GM21737 (cell line): ENCODE data around the gene GLIS1.
"Not testable (repeated sequence)": the region's sequence is repeated elsewhere in the genome, so short reads cannot be mapped to it uniquely, and the experiment has no call there.

Experiments
- ATAC-seq: cut with Tn5 transposase; IDR thresholded peaks from one replicate; pipeline ENCODE4 v1.9.1; 2021; ENCODE audit warnings: mild to moderate bottlenecking, moderate library complexity; ENCODE audit not compliant: unreplicated experiment

GLIS1 gene

DNA sequence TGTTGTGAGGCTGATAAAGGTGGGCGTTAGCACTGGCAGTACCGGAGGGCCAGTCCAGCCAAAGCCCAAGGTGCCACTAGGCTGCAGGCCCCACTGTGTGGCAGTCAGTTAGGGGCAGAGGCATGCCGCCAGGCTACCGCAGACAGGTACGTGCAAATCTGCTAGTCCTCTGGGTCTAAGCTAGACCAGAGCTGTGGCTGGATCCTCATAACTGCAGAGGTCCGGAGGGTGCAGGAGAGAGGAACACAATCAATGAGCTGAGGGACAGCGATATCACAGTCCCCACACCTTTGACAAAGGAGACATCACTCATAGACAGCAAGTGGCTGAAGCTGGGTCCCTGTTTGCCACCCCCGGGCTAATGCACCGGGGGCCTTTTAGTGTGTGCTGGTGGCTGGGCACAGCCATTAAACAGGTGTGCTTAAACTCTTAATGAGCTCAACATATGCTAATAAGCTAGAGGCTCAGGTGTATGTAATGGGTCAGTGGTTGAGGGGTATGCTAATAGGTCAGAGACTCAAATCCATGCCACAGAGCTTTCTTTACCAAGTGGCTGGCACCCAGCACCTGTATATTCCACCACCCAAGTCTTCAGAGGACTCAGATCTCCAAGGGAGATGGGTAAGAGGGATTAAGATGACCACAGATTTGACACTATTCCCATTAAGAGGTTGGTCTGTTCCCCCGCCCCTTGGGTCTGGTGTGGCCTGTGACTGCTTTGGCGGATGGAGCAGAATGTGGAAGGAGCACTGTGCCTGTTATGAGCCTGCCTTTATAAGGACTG lies 82.0 kb downstream of the GLIS1 start:
- ATAC-seq: no peak

DNA sequence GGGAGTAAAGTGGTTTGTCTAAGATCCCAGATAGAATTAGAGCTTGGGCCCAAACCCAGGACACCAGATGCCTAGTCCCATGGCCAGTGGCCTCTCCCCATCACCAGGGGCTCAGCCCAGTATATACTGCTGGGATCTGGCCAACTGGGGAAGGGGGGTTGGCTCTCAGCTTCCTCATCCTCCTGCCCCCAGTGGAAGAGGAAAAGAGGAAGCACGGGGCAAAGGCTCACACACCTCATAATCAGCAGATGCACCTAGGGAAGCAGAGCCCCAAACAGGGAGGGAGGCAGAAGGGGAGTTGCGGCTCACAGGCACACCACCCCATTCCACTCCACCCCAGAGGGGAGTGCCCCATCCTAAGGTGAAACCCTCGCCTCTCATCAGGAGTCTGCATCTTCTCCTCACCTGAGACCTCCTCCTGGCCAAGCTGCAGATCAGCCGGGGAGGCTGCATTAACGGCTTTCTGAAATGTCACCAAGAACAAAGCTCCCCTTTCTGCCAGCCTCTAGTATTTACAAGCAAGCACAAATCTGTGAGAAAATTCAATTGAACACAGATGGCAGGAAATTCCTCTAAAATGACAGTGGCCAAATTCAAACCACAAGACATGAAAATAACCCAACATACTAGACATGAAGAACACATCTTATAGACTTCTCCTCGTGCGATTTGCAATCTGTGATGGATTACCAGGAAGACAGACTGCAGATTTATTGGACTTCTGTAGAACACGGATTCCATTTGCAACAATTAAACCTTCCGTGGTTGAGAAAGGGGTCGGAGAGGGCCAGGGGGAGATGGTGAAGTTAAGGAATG lies 82.8 kb downstream of the GLIS1 start:
- no peak for ATAC-seq

DNA sequence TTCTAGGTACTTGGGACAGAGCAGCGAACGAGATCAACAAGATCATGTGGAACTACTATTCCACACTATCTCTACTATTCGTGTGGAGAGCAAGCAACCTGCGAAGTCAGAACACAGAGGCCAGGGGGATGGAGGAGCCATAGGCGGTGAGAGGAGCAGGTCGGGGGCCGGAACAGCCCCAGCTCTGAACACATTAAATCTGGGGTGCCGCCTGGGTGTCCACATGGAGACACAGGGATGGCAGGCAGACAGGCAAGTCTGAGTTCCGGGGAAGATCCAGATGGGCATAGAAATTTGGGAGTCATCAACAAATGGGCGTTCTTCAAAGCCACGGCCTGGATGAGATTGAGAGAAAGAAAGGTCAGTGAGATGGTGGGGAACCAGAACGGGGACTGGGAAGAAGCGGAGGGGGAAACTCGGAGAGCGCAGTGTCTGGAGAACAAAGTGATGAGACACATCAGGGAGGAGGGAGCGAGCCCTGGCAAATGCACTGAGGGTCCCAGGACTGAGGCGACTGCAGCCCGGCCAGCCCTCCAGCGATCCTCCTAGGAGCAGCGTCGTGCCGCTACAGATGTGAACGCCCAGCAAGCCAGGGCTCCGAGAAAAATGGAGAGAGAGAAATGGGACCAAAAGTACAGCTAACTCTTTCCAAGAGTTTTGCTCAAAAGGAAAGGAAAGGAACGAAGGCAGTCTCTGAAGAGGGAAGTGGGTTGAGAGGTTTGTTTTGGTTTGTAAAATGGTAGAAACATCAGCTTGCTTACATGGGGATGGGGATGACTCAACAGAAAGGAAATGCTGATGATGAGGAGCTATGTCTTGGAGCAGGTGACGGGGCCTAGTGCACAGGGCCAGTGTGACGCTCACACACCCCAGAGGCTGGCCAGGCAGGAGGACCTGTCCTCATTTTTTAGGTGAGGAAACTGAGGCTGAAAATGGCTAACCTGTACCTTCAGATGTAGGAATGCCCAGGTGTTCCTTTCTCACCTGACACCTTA lies 84.5 kb downstream of the GLIS1 start:
- no peak for ATAC-seq

DNA sequence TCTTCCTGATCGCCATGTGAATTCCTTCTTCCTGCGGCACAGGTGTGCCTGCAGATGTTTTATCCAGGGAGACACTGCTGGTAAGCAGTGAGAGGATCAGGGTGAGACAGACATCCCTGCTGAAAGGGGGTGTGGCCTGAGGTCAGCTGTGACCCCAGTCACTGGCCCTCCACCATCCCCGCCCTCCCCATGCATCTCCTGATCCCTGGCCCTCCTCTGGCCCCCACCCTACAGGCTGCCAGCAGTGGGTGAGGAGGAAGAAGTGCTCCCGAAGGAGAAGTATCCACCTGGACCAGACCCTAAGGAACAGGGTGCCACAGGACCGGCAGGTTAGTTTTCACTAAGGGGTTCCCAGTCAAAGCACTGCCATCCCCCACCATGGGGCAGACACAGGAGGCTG lies 85.3 kb downstream of the GLIS1 start:
- no peak for ATAC-seq

DNA sequence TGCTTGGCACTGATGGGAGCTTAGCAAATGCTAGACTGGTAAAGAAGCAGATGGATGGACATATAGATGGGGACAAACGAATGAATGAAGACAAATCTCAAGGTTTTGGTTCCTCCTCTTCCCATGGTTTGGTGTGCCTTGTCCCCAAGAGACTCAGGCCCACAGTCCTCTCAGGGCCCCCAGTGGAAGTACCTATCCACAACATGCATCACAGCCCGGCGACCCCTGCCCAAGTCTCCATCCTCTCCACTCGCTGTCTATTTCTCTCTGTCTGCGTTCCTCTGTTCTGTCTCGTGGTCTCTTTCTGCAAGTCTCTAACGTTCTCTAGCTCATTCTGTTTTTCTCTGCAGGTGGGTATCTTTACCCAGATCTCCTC lies 85.8 kb downstream of the GLIS1 start:
- ATAC-seq: no peak

DNA sequence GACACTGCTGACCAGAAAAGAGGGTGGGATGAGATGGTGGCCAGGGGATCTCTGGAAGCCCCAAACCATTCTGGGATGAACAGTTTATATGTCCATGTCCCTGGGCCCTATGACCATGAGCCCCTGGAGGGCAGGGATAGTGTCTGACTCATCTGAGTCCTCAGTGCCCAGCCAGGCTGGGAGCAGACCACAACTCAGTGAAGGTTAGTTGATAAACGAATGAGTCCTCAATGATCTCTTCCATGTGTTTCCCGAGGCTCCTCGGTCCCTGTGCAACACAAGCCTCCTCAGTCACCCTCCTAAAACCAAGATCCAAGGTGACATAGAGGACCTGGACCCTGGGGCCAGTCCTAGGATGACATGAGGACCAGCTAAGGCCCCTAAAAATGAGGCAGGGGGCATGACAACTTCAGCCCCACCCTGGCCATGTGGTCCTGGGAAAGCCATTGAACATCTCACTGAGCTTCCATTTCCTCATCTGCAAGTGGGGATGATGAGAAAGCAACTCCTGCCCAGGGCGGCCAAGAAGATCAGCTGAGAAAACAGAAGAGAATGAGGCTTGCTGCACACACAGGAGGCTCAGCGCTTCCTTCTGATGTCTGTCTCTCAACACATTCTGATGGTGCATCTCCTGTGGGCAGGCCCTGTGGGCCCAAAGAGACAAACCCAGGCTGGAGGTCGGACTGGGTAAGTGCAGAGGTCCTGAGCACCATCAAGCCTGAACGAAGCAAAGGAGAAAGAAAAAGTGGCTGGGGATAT lies 86.3 kb downstream of the GLIS1 start:
- ATAC-seq: no peak

DNA sequence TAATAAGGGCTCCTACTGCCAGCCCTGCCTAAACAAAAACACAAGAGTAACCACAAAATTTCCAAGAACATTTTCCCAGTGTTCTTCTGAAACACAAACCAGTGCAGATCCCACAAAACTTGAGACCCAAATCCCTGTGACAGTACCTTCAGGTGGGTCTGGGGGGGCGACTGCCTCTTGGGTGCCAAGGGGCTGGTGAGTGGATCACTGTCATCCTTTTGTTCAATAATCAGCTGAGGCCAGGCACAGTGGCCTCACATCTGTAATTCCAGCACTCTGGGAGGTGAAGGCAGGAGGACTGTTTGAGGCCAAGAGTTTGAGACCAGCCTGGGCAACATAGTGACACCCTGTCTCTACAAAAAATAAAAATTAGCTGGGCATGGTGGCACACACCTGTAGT lies 87.6 kb downstream of the GLIS1 start:
- no peak for ATAC-seq

DNA sequence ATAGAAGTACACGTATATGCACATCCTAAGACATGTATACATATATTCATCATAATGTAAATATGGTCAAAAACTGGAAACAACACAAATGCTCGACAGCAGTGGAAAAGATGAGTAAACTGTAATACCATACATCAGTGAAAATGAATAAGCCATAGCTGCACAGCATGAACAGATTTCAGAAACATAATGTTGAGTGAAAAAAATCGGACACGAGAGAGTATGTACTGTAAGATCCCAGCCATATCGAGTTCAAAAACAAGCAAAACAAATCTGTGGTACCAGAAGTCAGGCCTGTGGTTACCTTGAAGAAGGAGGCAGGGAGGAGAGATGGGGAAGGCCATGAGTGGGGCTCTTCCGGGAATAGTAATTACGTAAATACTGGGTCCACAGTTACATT lies 90.4 kb downstream of the GLIS1 start:
- no peak for ATAC-seq

DNA sequence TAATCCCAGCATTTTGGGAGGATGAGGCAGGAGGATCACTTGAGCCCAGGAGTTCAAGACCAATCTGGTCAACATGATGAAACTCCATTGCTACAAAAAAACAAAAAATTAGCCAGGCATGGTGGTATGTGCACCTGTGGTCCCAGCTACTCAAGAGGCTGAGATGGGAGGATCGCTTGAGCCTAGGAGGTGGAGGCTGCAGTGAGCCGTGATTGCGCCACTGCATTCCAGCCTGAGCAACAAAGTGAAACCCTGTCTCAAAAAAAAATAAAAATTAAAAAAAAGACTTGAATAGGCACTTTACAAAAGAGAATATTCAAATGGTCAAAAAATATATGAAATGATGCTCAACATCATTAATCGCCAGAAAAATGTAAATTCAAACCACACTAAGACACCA lies 91.0 kb downstream of the GLIS1 start:
- not testable (repeated sequence) for ATAC-seq

DNA sequence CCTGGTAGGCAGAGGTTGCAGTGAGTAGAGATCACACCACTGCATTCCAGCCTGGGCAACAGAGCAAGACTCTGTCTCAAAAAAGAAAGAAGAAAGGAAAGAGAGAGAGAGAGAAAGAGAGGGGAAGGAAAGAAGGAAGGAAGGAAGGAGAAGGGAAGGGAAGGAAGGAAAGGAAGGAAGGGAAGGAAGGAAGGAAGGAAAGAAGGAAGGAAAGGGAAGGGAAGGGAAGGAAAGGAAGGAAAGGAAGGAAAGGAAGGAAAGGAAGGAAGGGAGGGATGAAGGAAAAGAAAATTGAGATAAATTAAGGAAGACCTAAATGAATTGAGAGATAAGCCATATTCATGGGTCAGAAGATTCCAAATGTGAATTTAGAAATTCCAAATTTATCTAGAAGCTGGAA lies 92.2 kb downstream of the GLIS1 start:
- no peak for ATAC-seq

DNA sequence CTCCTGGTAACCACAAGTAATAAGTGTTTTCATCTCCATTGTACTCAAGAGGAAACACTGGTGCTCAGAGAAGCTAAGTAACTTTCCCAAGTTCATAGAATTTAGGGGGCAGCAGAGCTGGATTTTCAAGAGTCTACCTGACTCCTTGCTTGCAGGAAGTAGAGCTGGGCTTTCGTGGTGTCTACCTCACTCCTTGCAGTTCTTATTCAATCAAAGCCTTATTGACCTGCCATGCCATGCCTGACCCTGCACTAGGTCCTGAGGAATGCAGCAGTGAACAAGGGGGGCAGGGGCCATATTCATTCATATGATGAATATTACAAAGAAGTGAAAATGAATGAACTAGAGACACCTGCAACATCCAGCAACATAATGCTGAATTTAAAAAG lies 93.3 kb downstream of the GLIS1 start:
- no peak for ATAC-seq

DNA sequence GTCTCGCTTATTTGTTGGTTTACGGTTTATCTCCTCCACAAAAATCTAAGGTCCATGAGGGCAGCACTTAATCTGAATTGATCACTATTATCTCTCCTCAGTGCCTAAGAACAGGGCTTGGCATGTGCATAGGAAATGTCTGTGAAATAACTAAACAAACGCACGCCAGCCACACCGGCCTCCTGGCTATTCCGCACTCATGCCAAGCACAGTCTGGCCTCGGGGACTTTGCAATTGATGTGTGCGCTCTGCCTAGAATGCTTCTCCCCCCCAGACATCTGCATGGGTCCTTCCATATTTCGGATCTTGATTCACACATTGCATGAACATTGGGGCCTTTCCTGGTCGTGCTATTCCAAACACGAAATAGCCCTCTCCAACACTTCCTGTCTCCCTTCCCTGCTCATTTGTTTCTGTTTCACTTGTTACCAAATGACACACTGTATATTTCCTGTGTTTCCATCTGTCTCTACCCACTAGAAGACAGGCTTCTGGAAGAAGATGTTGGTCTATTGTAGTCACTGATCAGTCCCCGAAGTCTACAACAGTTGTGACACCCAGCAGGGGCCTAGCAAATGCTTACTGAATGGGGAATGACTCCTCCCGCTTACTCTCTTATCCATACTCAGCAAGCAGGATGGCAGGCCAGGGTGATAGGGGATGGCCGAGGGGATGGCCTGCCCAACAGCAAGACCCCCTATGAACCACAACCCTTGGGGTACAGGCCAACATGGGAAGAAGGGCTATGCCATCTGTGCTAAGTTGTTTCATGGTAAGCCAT lies 93.9 kb downstream of the GLIS1 start:
- ATAC-seq: no peak

DNA sequence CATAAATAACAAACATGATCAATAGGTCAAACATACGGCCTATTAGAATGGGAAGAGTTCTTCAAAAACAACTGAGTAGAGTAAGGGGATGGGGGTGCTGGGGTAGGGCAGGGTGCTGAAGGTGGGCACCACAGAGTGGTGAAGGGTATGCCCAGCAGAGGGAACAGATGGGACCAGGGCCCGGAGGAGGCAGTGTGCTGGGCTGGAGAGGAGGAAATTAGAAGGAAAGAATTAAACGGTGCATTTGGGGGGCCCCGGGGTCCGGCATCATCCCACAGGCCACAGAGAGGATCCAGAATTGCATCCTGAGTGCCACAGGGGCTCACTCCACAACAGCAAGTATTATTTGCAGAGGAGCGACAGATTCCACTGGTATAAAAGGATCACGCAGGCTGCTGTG lies 94.5 kb downstream of the GLIS1 start:
- ATAC-seq: no peak

DNA sequence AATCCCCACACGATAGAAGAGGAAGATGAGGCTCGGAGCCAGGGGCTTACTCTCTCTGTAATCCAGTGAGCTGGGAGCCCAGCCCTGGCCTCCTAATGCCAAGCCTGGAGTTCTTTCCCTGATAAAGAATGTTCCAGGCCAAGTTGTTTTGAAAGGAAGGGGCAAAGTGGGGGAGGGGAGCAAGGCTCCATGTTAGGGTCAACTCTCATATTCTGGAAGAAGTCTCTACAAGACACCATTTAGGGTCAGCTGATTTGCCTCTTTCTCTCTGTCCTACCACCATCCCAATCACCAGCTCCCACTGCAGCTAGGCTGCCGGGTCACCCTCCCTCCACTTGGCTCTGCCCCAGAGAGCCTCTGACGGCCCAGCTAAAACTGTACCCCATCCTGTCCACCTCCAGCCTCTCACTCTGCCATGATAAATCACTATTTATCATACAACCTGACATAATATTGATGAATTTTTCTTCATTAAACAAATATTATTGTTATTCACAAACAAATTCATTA lies 95.0 kb downstream of the GLIS1 start:
- no peak for ATAC-seq

DNA sequence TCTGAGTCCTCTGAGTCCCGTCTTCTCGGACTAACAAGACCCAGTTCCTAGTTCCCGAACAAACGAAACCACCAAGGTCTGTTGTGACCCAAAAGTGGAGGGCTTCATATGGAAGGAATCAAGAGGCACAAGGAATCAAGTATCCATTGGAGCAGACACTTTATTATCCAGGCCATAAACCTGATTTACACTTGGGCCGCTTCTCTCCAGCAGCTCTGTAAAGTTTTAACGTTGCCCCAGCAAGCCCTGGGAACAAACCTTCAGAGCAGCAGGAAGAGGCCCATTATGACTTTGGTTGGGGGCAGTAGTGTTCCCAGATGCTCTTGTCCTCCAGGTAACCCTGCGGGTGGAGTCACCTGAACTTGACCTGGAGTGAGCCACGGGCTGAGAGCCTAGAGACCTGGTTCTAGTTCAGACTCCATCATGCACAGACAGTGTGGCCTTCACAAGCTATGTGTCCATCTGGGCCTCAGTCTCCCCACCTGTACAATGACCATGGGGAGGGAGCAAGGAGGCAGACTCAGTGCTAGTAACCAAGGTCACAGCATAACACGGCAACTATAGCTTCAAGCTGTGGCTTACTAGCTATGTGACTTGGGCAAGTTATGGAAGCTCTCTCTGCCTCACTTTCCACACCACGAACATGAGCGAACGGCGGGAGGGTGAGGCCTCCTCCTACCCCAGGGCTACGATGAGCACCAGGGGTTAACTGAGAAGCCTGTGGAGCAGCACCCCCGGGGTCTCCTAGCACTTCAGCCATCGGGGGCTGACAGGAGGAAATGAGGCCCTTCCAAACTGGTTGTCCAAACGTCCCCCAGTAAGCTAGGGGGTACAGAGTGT lies 95.7 kb downstream of the GLIS1 start:
- no peak for ATAC-seq

DNA sequence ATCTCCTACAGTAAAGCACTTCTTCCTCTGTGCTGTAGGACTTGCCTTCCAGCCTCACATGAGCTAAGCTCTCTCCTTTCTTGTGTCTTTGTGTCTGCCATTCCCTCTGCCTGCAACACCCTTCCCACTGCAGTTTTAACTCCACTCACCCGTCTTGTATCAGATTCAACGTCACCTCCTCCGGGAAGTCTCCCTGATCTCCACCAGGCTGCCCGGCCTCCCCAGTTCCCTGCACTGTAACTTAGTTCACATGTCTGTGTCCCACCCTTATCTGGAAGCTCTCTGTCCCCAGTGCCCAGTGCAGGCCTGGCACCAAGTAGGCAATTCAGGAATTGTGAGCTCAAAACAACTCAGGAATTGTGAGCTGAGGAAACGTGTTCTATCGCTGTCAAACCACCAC lies 96.4 kb downstream of the GLIS1 start:
- ATAC-seq: no peak

DNA sequence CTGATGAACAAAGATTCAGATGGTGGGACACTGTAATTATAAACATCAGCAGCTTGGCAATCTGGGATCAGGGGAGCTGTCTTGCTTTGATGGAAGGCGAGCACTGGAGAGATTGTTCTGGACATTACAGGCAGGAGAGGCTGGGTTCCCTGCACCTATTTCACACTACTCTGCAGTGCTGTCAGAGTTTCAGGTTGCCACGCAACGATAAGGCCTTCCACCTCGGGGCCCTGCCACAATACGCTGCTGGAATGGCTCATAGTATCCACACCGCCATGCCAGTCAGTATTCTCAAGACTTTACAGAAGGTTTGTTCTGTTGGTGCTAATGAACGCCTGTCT lies 96.8 kb downstream of the GLIS1 start:
- ATAC-seq: no peak

DNA sequence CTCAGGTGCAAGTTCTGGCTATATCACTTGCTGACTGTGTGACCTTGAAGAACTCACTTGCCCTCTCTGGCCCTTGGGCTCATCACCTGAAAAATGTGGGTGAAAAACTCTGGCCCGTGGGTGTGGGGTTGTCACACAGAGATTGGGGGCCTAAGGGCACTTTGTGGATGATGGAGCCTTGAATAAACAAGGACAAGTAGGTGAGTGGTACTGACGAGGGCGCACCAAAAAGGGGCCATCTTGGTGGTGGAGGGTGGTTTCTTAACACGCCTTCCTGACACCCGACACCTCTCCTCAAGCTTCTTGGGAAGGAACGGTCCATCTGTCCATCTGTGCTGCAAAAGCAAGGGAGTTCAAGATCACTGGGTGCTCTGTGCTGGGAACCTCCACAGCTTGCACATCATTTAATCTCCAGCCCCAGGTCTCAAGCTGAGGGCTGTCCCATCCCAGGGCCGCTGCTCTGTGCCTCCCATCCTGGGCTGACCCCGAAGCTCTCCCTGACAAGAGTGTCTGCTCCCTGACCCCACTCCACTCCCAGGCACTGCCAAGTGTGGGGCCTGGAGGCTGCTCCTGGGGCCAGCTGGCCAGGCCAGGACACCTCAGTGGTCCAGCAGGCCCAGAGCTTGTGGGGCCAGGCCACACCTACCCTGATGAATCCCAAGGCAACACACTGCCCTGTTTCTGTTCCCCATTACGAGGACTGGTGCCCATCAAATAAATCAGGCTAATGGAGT lies 97.3 kb downstream of the GLIS1 start:
- no peak for ATAC-seq
